ENCODE measurements around the gene EPN2. TPM values are rescaled to one million over a fixed set of nuclear protein-coding genes. Genes with fewer than 3 reads are reported as not detected.

EPN2 gene
- total RNA-seq, 1 experiment from 2014 or later: 73.1 TPM

- BruUV-seq (replicated peaks): no TSS peak
- DNase-seq (ENCODE audit: low read depth, low spot score) (no peak), ATAC-seq (no peak)
- RAD21 ChIA-PET (ENCODE audit: low non-redundant PET in 1 of 2, low total read pairs in 2 of 2, uncharacterized antibody in 2 of 2, unreplicated experiment in 2 of 2): no interaction called here
- intact Hi-C loops (cut with micrococcal nuclease): no loop called here
- no peak overlapping the region for H3K9ac ChIP-seq (ENCODE audit: low read length)
- no peaks in the 10 kb centered on the region for H3K9me2 ChIP-seq (ENCODE audit: insufficient read depth)
- POLR2A ChIA-PET: no interaction called here
- no peak overlapping the region for H3K27ac ChIP-seq (ENCODE audit: low read depth, low read length)
- H4K20me1 ChIP-seq (ENCODE audit: insufficient read depth): no peaks in the 10 kb centered on the region
- H3K4me2 ChIP-seq (ENCODE audit: low read length): no peak overlapping the region
- H3K4me3 ChIP-seq (replicated peaks in 1 of 2; ENCODE audit: low read depth in 1 of 2, low read length in 2 of 2): no peak overlapping the region
- TF ChIP-seq MAX (IDR thresholded peaks at IDR 0.05): no peak
- TF ChIP-seq SP1 (IDR thresholded peaks at IDR 0.05; ENCODE audit: low read depth): no peak
- no peak for TF ChIP-seq ELF1 (IDR thresholded peaks at IDR 0.05; ENCODE audit: borderline replicate concordance, low read depth)
- TF ChIP-seq JUND (IDR thresholded peaks at IDR 0.05): no peak
- no peak for TF ChIP-seq EZH2phosphoT487 (IDR thresholded peaks at IDR 0.05; ENCODE audit: borderline replicate concordance)
- TF ChIP-seq REST (IDR thresholded peaks at IDR 0.05; ENCODE audit: low read depth): no peak
- TF ChIP-seq EZH2 (IDR thresholded peaks at IDR 0.05): no peak
- TF ChIP-seq SIN3A (IDR thresholded peaks at IDR 0.05; ENCODE audit: low read depth): no peak
- TF ChIP-seq EGR1 (IDR thresholded peaks at IDR 0.05; ENCODE audit: low read depth): no peak
- TF ChIP-seq FOSL1 (IDR thresholded peaks at IDR 0.05; ENCODE audit: low read depth): no peak
- CTCF ChIA-PET: interaction anchor here (1.1 kb wide), 1 partner anchor 10 kb away, joined by 4 read pairs; the partner anchor contains the start of gene B9D1
- peaks cover 7 to 31% of the 10 kb centered on the region in 2 experiments; a peak in 3 of 4 replicates for H3K4me1 ChIP-seq (ENCODE audit: control insufficient read depth in 1 of 2, insufficient read depth in 2 of 2, low read length in 2 of 2)
- H3K79me2 ChIP-seq (ENCODE audit: insufficient read depth, low read length): peaks cover 7% of the 10 kb centered on the region
- H3K36me3 ChIP-seq (ENCODE audit: control insufficient read depth in 1 of 2, insufficient read depth in 2 of 2, low read length in 2 of 2): no peaks in the 10 kb centered on the region
- H3K9me3 ChIP-seq (ENCODE audit: control insufficient read depth in 1 of 2, insufficient read depth in 1 of 2, low read depth in 1 of 2, low read length in 2 of 2): no peaks in the 10 kb centered on the region
- H3K27me3 ChIP-seq (ENCODE audit: insufficient read depth, low read length): no peaks in the 10 kb centered on the region
- no peak overlapping the region for H2AFZ ChIP-seq (ENCODE audit: low read depth, low read length, poor library complexity, severe bottlenecking)
These were observed 135.3 kb downstream of the EPN2 start for GRCh38 chr17:19372439-19372838.
